22Rv1 (cell line): ENCODE data around the gene PAFAH1B1.

Experiments used
- ZFX ChIP-seq: fragments of 450-650 bp; IDR thresholded peaks from 2 replicates; pipeline ENCODE4 v1.6.1; 2017; ENCODE audit warnings: antibody characterized with exemption, borderline replicate concordance
- TF ChIP-seq, protein P1 (sequence below): fragments of 450-650 bp; IDR thresholded peaks from 2 replicates; pipeline ENCODE4 v1.5.1; 2017; ENCODE audit warnings: mild to moderate bottlenecking

DNA sequence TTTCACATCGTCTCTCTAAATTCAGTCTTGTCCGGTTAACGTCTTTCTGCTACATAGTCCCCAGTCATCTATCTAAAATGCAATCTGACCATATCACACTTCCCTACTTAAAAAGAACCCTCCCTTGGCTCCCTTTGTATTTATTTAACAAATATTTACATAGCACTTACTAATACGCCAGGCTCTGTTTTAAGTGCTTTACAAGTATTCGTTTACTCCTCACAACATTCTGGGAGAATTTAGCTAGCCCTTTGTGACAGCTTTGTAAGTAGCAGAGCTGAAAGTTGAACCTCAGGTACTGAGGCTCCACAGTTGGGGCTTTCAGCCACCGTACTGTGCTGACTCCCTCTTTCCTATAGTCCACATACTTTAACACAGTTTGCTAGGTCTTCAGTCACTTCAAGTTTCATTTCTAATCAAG lies 9.2 kb downstream of the PAFAH1B1 start:
- TF ChIP-seq, protein P1, sequence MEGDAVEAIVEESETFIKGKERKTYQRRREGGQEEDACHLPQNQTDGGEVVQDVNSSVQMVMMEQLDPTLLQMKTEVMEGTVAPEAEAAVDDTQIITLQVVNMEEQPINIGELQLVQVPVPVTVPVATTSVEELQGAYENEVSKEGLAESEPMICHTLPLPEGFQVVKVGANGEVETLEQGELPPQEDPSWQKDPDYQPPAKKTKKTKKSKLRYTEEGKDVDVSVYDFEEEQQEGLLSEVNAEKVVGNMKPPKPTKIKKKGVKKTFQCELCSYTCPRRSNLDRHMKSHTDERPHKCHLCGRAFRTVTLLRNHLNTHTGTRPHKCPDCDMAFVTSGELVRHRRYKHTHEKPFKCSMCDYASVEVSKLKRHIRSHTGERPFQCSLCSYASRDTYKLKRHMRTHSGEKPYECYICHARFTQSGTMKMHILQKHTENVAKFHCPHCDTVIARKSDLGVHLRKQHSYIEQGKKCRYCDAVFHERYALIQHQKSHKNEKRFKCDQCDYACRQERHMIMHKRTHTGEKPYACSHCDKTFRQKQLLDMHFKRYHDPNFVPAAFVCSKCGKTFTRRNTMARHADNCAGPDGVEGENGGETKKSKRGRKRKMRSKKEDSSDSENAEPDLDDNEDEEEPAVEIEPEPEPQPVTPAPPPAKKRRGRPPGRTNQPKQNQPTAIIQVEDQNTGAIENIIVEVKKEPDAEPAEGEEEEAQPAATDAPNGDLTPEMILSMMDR, result no peak
- no peak for TF ChIP-seq ZFX
